ENCODE data around the gene GIPR. TPM values are rescaled to one million over a fixed set of nuclear protein-coding genes. Genes with fewer than 3 reads are reported as not detected.
"Not testable (repeated sequence)": the region's sequence is repeated elsewhere in the genome, so short reads cannot be mapped to it uniquely, and the experiment has no call there.

GIPR gene
- total RNA-seq, 1 experiment from 2014 or later = 0.12 TPM

- no peak for DNase-seq
These were observed 3.4 kb upstream of the GIPR start for GRCh38 chr19:45664575-45664974.

GRCh38 chr19:45668342-45668871 is 386 bp downstream of the GIPR start:
- no peak overlapping the region for H3K27ac ChIP-seq
- peak overlapping the region; percentile 50 for H3K4me3 ChIP-seq
- no peaks in the 10 kb centered on the region for H3K27me3 ChIP-seq
- no peaks in the 10 kb centered on the region for H3K36me3 ChIP-seq
- no peaks in the 10 kb centered on the region for H3K9me3 ChIP-seq (replicated peaks)
- H3K4me1 ChIP-seq = peaks cover 3% of the 10 kb centered on the region; the same call in 1 of the 2 replicates
- DNase-seq = no peak

More at GRCh38 chr19:45664575-45664974, 3.4 kb upstream of the GIPR start:
- no peak overlapping the region for H3K4me3 ChIP-seq
- peaks cover 3% of the 10 kb centered on the region; the same call in 1 of the 2 replicates for H3K4me1 ChIP-seq
- H3K27me3 ChIP-seq = no peaks in the 10 kb centered on the region
- no peaks in the 10 kb centered on the region for H3K36me3 ChIP-seq
- H3K9me3 ChIP-seq (replicated peaks) = no peaks in the 10 kb centered on the region
- H3K27ac ChIP-seq = no peak overlapping the region

- H3K9me3 ChIP-seq (replicated peaks) = no peaks in the 10 kb centered on the region
- DNase-seq = peak; percentile 69 to 73
- no peak overlapping the region for H3K4me3 ChIP-seq
These were observed 2.8 kb downstream of the GIPR start for GRCh38 chr19:45670670-45671453.

GRCh38 chr19:45674946-45675345 is 6.9 kb downstream of the GIPR start:
- DNase-seq = no peak
- Histone ChIP-seq H3K27ac (no peak overlapping the region), H3K36me3 (no peaks in the 10 kb centered on the region), H3K9me3 (replicated peaks) (no peaks in the 10 kb centered on the region), H3K4me3 (no peak overlapping the region), H3K4me1 (peaks cover 5% of the 10 kb centered on the region; the same call in 1 of the 2 replicates), H3K27me3 (0 out of 2 replicates have a peak, but pooled peaks cover 4% of the 10 kb centered on the region)

More at GRCh38 chr19:45670670-45671453, 2.8 kb downstream of the GIPR start:
- Histone ChIP-seq H3K4me1 (peaks cover 3% of the 10 kb centered on the region; the same call in 1 of the 2 replicates), H3K27me3 (no peaks in the 10 kb centered on the region), H3K36me3 (no peaks in the 10 kb centered on the region), H3K27ac (no peak overlapping the region)

GRCh38 chr19:45676851-45677263 is 8.8 kb downstream of the GIPR start:
- H3K4me1 ChIP-seq = peaks cover 5% of the 10 kb centered on the region; the same call in 1 of the 2 replicates

GRCh38 chr19:45677351-45678230 is 9.6 kb downstream of the GIPR start:
- 0 out of 2 replicates have a peak, but pooled peaks cover 4% of the 10 kb centered on the region for H3K27me3 ChIP-seq
- H3K4me3 ChIP-seq = no peak overlapping the region
- DNase-seq = peak; percentile 81 to 82

More at GRCh38 chr19:45676851-45677263, 8.8 kb downstream of the GIPR start:
- DNase-seq = no peak
- H3K27ac ChIP-seq = no peak overlapping the region
- no peaks in the 10 kb centered on the region for H3K9me3 ChIP-seq (replicated peaks)
- no peaks in the 10 kb centered on the region for H3K36me3 ChIP-seq
- no peak overlapping the region for H3K4me3 ChIP-seq
- 0 out of 2 replicates have a peak, but pooled peaks cover 4% of the 10 kb centered on the region for H3K27me3 ChIP-seq

GRCh38 chr19:45681391-45682015 is 13.5 kb downstream of the GIPR start:
- no peaks in the 10 kb centered on the region for H3K9me3 ChIP-seq (replicated peaks)
- H3K4me3 ChIP-seq = peak overlapping the region; percentile 38
- peak; percentile 72 to 86 for DNase-seq
- H3K36me3 ChIP-seq = peaks cover 5% of the 10 kb centered on the region; the same call in 1 of the 2 replicates
- peaks cover 5% of the 10 kb centered on the region; the same call in 1 of the 2 replicates for H3K4me1 ChIP-seq
- 0 out of 2 replicates have a peak, but pooled peaks cover 3% of the 10 kb centered on the region for H3K27me3 ChIP-seq
- H3K27ac ChIP-seq = no peak overlapping the region

More at GRCh38 chr19:45677351-45678230, 9.6 kb downstream of the GIPR start:
- H3K9me3 ChIP-seq (replicated peaks) = no peaks in the 10 kb centered on the region
- H3K36me3 ChIP-seq = no peaks in the 10 kb centered on the region
- H3K27ac ChIP-seq = no peak overlapping the region
- H3K4me1 ChIP-seq = peaks cover 5% of the 10 kb centered on the region; the same call in 1 of the 2 replicates

GRCh38 chr19:45682117-45682516 is 14.1 kb downstream of the GIPR start:
- H3K27me3 ChIP-seq = no peaks in the 10 kb centered on the region
- peaks cover 5% of the 10 kb centered on the region; the same call in 1 of the 2 replicates for H3K4me1 ChIP-seq
- H3K4me3 ChIP-seq = no peak overlapping the region
- no peaks in the 10 kb centered on the region for H3K9me3 ChIP-seq (replicated peaks)
- no peak for DNase-seq
- H3K27ac ChIP-seq = no peak overlapping the region
- H3K36me3 ChIP-seq = peaks cover 8% of the 10 kb centered on the region; the same call in 1 of the 2 replicates

- no peaks in the 10 kb centered on the region for H3K9me3 ChIP-seq (replicated peaks)
- H3K27ac ChIP-seq = no peak overlapping the region
- no peak overlapping the region for H3K4me3 ChIP-seq
- no peak for DNase-seq
- no peaks in the 10 kb centered on the region for H3K27me3 ChIP-seq
- H3K4me1 ChIP-seq = peaks cover under 1% of the 10 kb centered on the region; the same call in 1 of the 2 replicates
- H3K36me3 ChIP-seq = peaks cover 13% of the 10 kb centered on the region; the same call in 1 of the 2 replicates
These were observed 14.9 kb downstream of the GIPR start for GRCh38 chr19:45682908-45683307.

GRCh38 chr19:45685045-45685444 is 17.0 kb downstream of the GIPR start:
- H3K36me3 ChIP-seq = peaks cover 17% of the 10 kb centered on the region; the same call in 1 of the 2 replicates
- not testable (repeated sequence) for H3K4me3 ChIP-seq; H3K9me3 ChIP-seq (replicated peaks); H3K4me1 ChIP-seq; H3K27me3 ChIP-seq; DNase-seq; H3K27ac ChIP-seq

GRCh38 chr19:45687599-45687998 is 19.6 kb downstream of the GIPR start:
- Histone ChIP-seq H3K27ac (no peak overlapping the region), H3K4me1 (no peaks in the 10 kb centered on the region), H3K4me3 (no peak overlapping the region), H3K9me3 (replicated peaks) (no peaks in the 10 kb centered on the region), H3K27me3 (no peaks in the 10 kb centered on the region), H3K36me3 (peaks cover 17% of the 10 kb centered on the region; the same call in 1 of the 2 replicates)
- DNase-seq = no peak

- H3K27ac ChIP-seq = peak within 1 kb of the TSS; percentile 67
- H3K27me3 ChIP-seq = no peaks in the 10 kb centered on the region
- H3K36me3 ChIP-seq = peaks cover 11% of the 10 kb centered on the region; the same call in 1 of the 2 replicates
- H3K4me3 ChIP-seq = peak within 1 kb of the TSS; percentile 77
- peak; percentile 96 to 97 for DNase-seq
- H3K9me3 ChIP-seq (replicated peaks) = no peaks in the 10 kb centered on the region
- no peaks in the 10 kb centered on the region for H3K4me1 ChIP-seq
These were observed 23.6 kb downstream of the GIPR start, which contains the start of gene SNRPD2 for GRCh38 chr19:45691516-45692186. Gene SNRPD2, minus strand, starts transcription at chr19:45691953. Its CDS starts 65 bp downstream, at chr19:45691888.

Measured in SJCRH30 (cell line).